K562 (cell line): ENCODE measurements around the gene SCGB1A1. TPM values are rescaled to one million over a fixed set of nuclear protein-coding genes. Genes with fewer than 3 reads are reported as not detected.

Experiments used
- BRD4 ChIP-seq: fragments of 200-600 bp; sonication (generic); IDR thresholded peaks from 2 replicates; pipeline ENCODE4 v1.6.1; 2017; ENCODE audit warnings: inconsistent platforms
- CHD2 ChIP-seq: IDR thresholded peaks from 2 replicates; pipeline ENCODE4 v1.6.1; 2011; ENCODE audit warnings: low read depth, low read length
- HNRNPH1 ChIP-seq: fragments of 200-400 bp; formaldehyde crosslinking; optimal IDR thresholded peaks from 2 replicates; pipeline ENCODE3; 2017; ENCODE audit warnings: low read depth, mild to moderate bottlenecking, low read length, moderate library complexity
- MAZ ChIP-seq, 2 experiments: fragments of 450-650 bp in 1 of 2; sonication (generic) in 1 of 2; formaldehyde crosslinking; IDR thresholded peaks in 1 of 2; conservative IDR thresholded peaks in 1 of 2; 2 replicates each; pipeline versions ENCODE4 v1.4.0 to v1.5.0; 2020; ENCODE audit warnings: mild to moderate bottlenecking in 1 of 2, missing genetic modification reagents in 1 of 2
- NBN ChIP-seq: fragments of 450-650 bp; IDR thresholded peaks from 2 replicates; pipeline ENCODE4 v1.6.1; 2016; ENCODE audit warnings: low read depth, mild to moderate bottlenecking
- NR2F6 ChIP-seq: fragments of 450-650 bp; formaldehyde crosslinking; IDR thresholded peaks from 2 replicates; pipeline ENCODE4 v1.4.0; 2020; ENCODE audit warnings: mild to moderate bottlenecking
- POLR2B ChIP-seq: fragments of 450-650 bp; IDR thresholded peaks from 2 replicates; pipeline ENCODE4 v1.6.1; 2018; ENCODE audit warnings: low read depth; ENCODE audit not compliant: partially characterized antibody
- PTRF ChIP-seq: fragments of 450-650 bp; IDR thresholded peaks from 2 replicates; pipeline ENCODE4 v1.6.1; 2016; ENCODE audit warnings: mild to moderate bottlenecking, missing genetic modification characterization, missing compliant biosample characterization
- RBM39 ChIP-seq: fragments of 200-400 bp; formaldehyde crosslinking; optimal IDR thresholded peaks from 2 replicates; pipeline ENCODE3; 2018; ENCODE audit warnings: low read depth, low read length
- RFX5 ChIP-seq: IDR thresholded peaks from 2 replicates; pipeline ENCODE4 v1.6.1; 2011; ENCODE audit warnings: low read depth, mild to moderate bottlenecking, improper control_type of control experiment, low read length
- SMARCE1 ChIP-seq: fragments of 450-650 bp; IDR thresholded peaks from 2 replicates; pipeline ENCODE4 v1.7.1; 2016; ENCODE audit warnings: mild to moderate bottlenecking
- SNIP1 ChIP-seq: fragments of 450-650 bp; IDR thresholded peaks from 2 replicates; pipeline ENCODE4 v1.7.1; 2017; ENCODE audit warnings: low read depth, mild to moderate bottlenecking
- ZNF23 ChIP-seq: fragments of 250-450 bp; sonication (Bioruptor Pico); IDR thresholded peaks from 2 replicates; pipeline ENCODE4 v1.4.0; 2020; ENCODE audit warnings: mild to moderate bottlenecking
- ZNF263 ChIP-seq: sonication (generic); formaldehyde crosslinking; IDR thresholded peaks from 2 replicates; pipeline ENCODE4 v1.8.0; 2022; ENCODE audit warnings: mild to moderate bottlenecking, missing genetic modification reagents, borderline replicate concordance
- polyA plus RNA-seq, 8 experiments: library from polyadenylated mRNA; depleted of rRNA in 4 of 8; stranded (reverse) in 5 of 8; unstranded in 3 of 8; fragments of >200 nt; fragmentation: Nextera tagmentation in 2 of 8; fragmentation: Illumina TruSeq in 1 of 8; extraction: Ambion mirVana in 2 of 8; extraction: Trizol in 1 of 8; gene quantifications; 2 replicates each; pipeline versions ENCODE4 v1.2.1 to v1.2.3, GENCODE V29; 2011 to 2014; ENCODE audit warnings: inconsistent platforms in 1 of 8, missing spikeins in 1 of 8
- total RNA-seq, 7 experiments: library from RNA; depleted of rRNA in 6 of 7; stranded (reverse); fragments of >200 nt in 6 of 7; fragmentation: Illumina TruSeq in 2 of 7; extraction: Trizol in 2 of 7; gene quantifications; 2 replicates each; pipeline versions ENCODE4 v1.2.1 to v1.2.3, GENCODE V29; 2011 to 2021; ENCODE audit warnings: low replicate concordance in 1 of 7
- TF ChIP-seq, protein P1 (sequence below): fragments of 450-650 bp; formaldehyde crosslinking; IDR thresholded peaks from 2 replicates; pipeline ENCODE4 v1.4.0; 2020; ENCODE audit warnings: mild to moderate bottlenecking, moderate library complexity
- TF ChIP-seq, protein P2 (sequence below): sonication (generic); formaldehyde crosslinking; IDR thresholded peaks from 2 replicates; pipeline ENCODE4 v1.8.0; 2022; ENCODE audit warnings: mild to moderate bottlenecking, low read depth, missing genetic modification reagents
- TF ChIP-seq, protein P3 (sequence below): fragments of 250-450 bp; sonication (Bioruptor Pico); IDR thresholded peaks from 2 replicates; pipeline ENCODE4 v1.4.0; 2020
- TF ChIP-seq, protein P4 (sequence below): fragments of 250-450 bp; sonication (Bioruptor Pico); IDR thresholded peaks from 2 replicates; pipeline ENCODE4 v1.8.0; 2021; ENCODE audit warnings: moderate library complexity, mild to moderate bottlenecking, inconsistent platforms
- TF ChIP-seq, protein P5 (sequence below): conservative IDR thresholded peaks from 2 replicates; pipeline ENCODE4 v1.6.1; 2011; ENCODE audit warnings: low read depth, mild to moderate bottlenecking, low read length; ENCODE audit not compliant: control insufficient read depth

Gene SCGB1A1
- total and polyA plus RNA-seq, 9 of the 15 experiments (the other 6 are each of a cell fraction or from before 2014, with no cell fraction given) = 0.55 TPM; not detected in 8

DNA sequence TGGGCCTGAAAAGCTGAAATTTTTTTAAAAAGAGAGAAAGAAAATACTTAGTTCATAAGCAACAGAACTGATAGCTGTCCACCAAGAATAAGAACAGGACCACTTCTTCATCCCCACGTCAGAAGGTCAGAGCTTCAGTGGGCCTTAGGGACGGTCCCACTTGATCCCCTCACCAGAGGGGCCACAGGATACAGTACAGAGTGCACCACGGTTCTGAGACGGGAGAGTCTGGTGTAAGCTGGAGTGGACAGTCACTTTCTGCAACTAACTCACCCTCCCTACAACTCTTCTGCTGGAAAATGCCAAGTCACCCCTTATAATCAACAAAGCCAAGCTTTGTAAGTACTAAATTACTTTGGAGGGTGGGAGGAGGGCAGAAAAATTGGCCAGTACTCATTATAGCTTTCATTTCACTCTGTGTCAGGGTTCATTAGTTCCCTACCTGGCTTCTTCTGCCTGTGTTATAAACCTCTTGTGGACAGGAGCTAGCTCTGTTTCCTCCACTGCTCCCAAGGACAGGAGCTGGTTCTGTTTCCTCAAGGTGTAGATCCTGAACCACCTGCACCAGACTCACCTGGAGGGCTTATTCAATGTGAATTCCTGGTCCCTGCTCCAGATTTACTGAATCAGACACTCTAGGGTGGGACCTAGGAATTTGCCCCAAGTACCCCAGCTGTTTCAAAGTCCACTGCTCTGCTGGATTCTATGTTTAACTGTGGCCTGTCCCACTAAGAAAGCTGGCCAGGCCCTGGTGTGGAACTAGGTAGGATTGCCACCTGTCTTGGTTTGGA is 39.6 kb downstream of the SCGB1A1 start (continued):
- TF ChIP-seq, protein P1, sequence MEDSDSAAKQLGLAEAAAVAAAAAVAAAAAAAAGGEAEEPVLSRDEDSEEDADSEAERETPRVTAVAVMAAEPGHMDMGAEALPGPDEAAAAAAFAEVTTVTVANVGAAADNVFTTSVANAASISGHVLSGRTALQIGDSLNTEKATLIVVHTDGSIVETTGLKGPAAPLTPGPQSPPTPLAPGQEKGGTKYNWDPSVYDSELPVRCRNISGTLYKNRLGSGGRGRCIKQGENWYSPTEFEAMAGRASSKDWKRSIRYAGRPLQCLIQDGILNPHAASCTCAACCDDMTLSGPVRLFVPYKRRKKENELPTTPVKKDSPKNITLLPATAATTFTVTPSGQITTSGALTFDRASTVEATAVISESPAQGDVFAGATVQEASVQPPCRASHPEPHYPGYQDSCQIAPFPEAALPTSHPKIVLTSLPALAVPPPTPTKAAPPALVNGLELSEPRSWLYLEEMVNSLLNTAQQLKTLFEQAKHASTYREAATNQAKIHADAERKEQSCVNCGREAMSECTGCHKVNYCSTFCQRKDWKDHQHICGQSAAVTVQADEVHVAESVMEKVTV (CRISPR knock-in tag) = 0 out of 2 replicates have a peak, but pooled peaks have one; percentile 18
- TF ChIP-seq SNIP1 = no peak
- peak; percentile 73; the same call in 1 of the 2 replicates for TF ChIP-seq NBN
- peak; percentile 77 for TF ChIP-seq SMARCE1
- TF ChIP-seq, protein P2, sequence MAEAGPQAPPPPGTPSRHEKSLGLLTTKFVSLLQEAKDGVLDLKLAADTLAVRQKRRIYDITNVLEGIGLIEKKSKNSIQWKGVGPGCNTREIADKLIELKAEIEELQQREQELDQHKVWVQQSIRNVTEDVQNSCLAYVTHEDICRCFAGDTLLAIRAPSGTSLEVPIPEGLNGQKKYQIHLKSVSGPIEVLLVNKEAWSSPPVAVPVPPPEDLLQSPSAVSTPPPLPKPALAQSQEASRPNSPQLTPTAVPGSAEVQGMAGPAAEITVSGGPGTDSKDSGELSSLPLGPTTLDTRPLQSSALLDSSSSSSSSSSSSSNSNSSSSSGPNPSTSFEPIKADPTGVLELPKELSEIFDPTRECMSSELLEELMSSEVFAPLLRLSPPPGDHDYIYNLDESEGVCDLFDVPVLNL (CRISPR knock-in tag) = no peak
- TF ChIP-seq MAZ (CRISPR knock-in tag; conservative IDR thresholded peaks at IDR 0.05 in 1 of 2, IDR thresholded peaks at IDR 0.05 in 1 of 2) = peak in 1 of 2 experiments; percentile 38; a peak in 1 of 4 replicates
- TF ChIP-seq RFX5 = no peak
- TF ChIP-seq PTRF (tag) = no peak
- TF ChIP-seq, protein P3, sequence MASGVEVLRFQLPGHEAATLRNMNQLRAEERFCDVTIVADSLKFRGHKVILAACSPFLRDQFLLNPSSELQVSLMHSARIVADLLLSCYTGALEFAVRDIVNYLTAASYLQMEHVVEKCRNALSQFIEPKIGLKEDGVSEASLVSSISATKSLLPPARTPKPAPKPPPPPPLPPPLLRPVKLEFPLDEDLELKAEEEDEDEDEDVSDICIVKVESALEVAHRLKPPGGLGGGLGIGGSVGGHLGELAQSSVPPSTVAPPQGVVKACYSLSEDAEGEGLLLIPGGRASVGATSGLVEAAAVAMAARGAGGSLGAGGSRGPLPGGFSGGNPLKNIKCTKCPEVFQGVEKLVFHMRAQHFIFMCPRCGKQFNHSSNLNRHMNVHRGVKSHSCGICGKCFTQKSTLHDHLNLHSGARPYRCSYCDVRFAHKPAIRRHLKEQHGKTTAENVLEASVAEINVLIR (CRISPR knock-in tag) = no peak
- TF ChIP-seq, protein P4, sequence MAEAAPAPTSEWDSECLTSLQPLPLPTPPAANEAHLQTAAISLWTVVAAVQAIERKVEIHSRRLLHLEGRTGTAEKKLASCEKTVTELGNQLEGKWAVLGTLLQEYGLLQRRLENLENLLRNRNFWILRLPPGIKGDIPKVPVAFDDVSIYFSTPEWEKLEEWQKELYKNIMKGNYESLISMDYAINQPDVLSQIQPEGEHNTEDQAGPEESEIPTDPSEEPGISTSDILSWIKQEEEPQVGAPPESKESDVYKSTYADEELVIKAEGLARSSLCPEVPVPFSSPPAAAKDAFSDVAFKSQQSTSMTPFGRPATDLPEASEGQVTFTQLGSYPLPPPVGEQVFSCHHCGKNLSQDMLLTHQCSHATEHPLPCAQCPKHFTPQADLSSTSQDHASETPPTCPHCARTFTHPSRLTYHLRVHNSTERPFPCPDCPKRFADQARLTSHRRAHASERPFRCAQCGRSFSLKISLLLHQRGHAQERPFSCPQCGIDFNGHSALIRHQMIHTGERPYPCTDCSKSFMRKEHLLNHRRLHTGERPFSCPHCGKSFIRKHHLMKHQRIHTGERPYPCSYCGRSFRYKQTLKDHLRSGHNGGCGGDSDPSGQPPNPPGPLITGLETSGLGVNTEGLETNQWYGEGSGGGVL (CRISPR knock-in tag) = no peak
- TF ChIP-seq ZNF263 = no peak
- TF ChIP-seq BRD4 = no peak
- TF ChIP-seq CHD2 = no peak
- no peak for TF ChIP-seq NR2F6 (CRISPR knock-in tag)
- TF ChIP-seq RBM39 = no peak
- no peak for TF ChIP-seq ZNF23
- no peak for TF ChIP-seq POLR2B
- TF ChIP-seq HNRNPH1 = no peak
- TF ChIP-seq, protein P5, sequence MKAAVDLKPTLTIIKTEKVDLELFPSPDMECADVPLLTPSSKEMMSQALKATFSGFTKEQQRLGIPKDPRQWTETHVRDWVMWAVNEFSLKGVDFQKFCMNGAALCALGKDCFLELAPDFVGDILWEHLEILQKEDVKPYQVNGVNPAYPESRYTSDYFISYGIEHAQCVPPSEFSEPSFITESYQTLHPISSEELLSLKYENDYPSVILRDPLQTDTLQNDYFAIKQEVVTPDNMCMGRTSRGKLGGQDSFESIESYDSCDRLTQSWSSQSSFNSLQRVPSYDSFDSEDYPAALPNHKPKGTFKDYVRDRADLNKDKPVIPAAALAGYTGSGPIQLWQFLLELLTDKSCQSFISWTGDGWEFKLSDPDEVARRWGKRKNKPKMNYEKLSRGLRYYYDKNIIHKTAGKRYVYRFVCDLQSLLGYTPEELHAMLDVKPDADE = no peak
